Activated T-helper 1 cell treated with anti-CD3 and anti-CD28 coated beads, Interleukin-2, amount 50 U/mL, for 16 hours (primary cell): ENCODE data around the gene FH.

Experiments
- DNase-seq, 2 donors: peaks; one replicate each; pipeline ENCODE4 v3.0.0-alpha.2; 2020; ENCODE audit warnings: low read depth in 1 of 2, low spot score in 1 of 2

Gene FH

GRCh38 chr1:241525026-241525425 is 5.5 kb upstream of the FH start:
- DNase-seq = no peak

- no peak for DNase-seq
Observed at GRCh38 chr1:241521718-241522117, 2.2 kb upstream of the FH start.

- DNase-seq = no peak
Observed at GRCh38 chr1:241520080-241520465, 518 bp upstream of the FH start.

GRCh38 chr1:241518476-241519307 is 863 bp downstream of the FH start:
- DNase-seq = no peak

GRCh38 chr1:241513378-241513777 is 6.2 kb downstream of the FH start:
- no peak for DNase-seq

- no peak for DNase-seq
Observed at GRCh38 chr1:241507189-241507863, 12.2 kb downstream of the FH start.

- no peak for DNase-seq
Observed at GRCh38 chr1:241503444-241503843, 16.1 kb downstream of the FH start.

- no peak for DNase-seq
Observed at GRCh38 chr1:241499910-241500309, 19.6 kb downstream of the FH start.

GRCh38 chr1:241495741-241496140 is 23.8 kb downstream of the FH start:
- DNase-seq = no peak

GRCh38 chr1:241488739-241489138 is 30.8 kb downstream of the FH start:
- DNase-seq = no peak

- DNase-seq = no peak
Observed at GRCh38 chr1:241485554-241485992, 34.0 kb downstream of the FH start.

GRCh38 chr1:241485145-241485544 is 34.4 kb downstream of the FH start:
- DNase-seq = no peak

- DNase-seq = no peak
Observed at GRCh38 chr1:241482761-241483250, 36.7 kb downstream of the FH start.

- DNase-seq = no peak
Observed at GRCh38 chr1:241479294-241479693, 40.3 kb downstream of the FH start.

GRCh38 chr1:241475671-241476070 is 43.9 kb downstream of the FH start:
- no peak for DNase-seq

- no peak for DNase-seq
Observed at GRCh38 chr1:241473026-241473425, 46.5 kb downstream of the FH start.

GRCh38 chr1:241470908-241471590 is 48.5 kb downstream of the FH start:
- DNase-seq = no peak

GRCh38 chr1:241470361-241470760 is 49.2 kb downstream of the FH start:
- DNase-seq = no peak

- DNase-seq = no peak
Observed at GRCh38 chr1:241465673-241466072, 53.9 kb downstream of the FH start.

GRCh38 chr1:241464985-241465384 is 54.6 kb downstream of the FH start:
- DNase-seq = no peak

- no peak for DNase-seq
Observed at GRCh38 chr1:241462391-241462790, 57.2 kb downstream of the FH start.
